Peyer's patch (tissue), 4 donors: ENCODE measurements around the gene SH3BGRL2.

Experiments
- CTCF ChIP-seq, 6 experiments: fragments of 450-650 bp in 4 of 6; fragments of 200-600 bp in 2 of 6; sonication (generic) in 1 of 6; IDR thresholded peaks; one replicate each; pipeline ENCODE4 v1.5.1; 2017 to 2019; ENCODE audit warnings: antibody characterized with exemption in 6 of 6, mild to moderate bottlenecking in 3 of 6, moderate library complexity in 1 of 6
- POLR2A ChIP-seq, 2 donors: fragments of 450-650 bp; IDR thresholded peaks; one replicate each; pipeline ENCODE4 v1.5.1; 2017; ENCODE audit warnings: antibody characterized with exemption in 2 of 2, mild to moderate bottlenecking in 2 of 2, moderate library complexity in 2 of 2

DNA sequence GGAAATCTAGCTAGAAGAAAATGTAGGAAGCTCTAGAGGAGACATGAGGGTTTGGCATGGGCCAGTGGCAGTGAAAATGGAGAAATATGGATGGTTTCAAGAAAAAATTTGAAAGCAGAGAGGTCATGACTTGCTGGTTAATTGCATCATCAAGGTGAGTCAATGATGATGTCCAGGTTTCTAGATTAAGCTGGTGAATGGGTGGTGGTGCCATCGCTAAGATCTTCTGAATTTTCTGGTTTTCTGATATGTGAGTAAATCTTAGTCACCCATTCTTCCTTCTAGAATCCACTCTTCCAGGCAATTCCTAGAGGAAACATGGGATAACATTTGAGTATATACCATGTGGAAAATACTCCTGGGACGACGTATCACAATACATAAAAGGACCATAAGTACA is 25.0 kb downstream of the SH3BGRL2 start:
- no peak for TF ChIP-seq POLR2A (IDR thresholded peaks at IDR 0.05)
- no peak for TF ChIP-seq CTCF (IDR thresholded peaks at IDR 0.05)
